GM12865 (cell line): ENCODE measurements around the gene HTATIP2.
"Not testable (repeated sequence)": the region's sequence is repeated elsewhere in the genome, so short reads cannot be mapped to it uniquely, and the experiment has no call there.

Source experiments
- DNase-seq: peaks from one replicate; pipeline ENCODE4 v3.0.0; 2010; ENCODE audit warnings: low read depth
- H3K4me3 ChIP-seq: 2 replicates; pipeline ENCODE4 v1.5.1; 2011; ENCODE audit warnings: mild to moderate bottlenecking, low read depth, low read length, control low read depth
- TF ChIP-seq, protein P1 (sequence below): IDR thresholded peaks from 2 replicates; pipeline ENCODE4 v1.5.1; 2011; ENCODE audit warnings: low read length, control low read depth, low read depth, inconsistent platforms; ENCODE audit not compliant: insufficient read depth; ENCODE audit errors: missing control alignments

HTATIP2 gene

DNA sequence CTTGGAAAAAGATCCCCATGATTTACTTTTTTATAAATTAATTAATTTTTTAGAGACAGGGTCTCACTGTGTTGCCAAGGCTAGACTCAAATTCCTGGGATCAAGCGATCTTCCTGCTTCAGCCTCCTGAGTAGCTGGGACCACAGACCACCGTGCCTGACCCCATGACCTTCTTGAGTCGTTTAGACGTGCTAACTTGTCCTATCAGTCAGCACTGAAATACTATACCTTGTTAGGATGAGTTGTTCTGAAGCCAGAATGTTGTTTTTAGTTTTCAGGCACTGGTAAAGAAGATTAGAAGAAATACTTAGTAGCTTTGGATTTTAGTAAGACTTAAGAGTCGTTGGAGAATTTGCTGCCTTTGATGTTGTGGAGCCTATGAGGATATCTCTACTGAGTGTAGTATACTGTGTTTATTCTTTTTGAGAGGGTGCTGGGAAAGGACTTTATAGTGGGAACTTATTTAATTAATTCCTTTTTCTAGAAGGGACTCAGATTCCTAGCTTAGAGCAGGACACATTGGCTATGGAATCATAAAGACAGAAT is 8.6 kb downstream of the HTATIP2 start:
- no peak for DNase-seq
- TF ChIP-seq, protein P1, sequence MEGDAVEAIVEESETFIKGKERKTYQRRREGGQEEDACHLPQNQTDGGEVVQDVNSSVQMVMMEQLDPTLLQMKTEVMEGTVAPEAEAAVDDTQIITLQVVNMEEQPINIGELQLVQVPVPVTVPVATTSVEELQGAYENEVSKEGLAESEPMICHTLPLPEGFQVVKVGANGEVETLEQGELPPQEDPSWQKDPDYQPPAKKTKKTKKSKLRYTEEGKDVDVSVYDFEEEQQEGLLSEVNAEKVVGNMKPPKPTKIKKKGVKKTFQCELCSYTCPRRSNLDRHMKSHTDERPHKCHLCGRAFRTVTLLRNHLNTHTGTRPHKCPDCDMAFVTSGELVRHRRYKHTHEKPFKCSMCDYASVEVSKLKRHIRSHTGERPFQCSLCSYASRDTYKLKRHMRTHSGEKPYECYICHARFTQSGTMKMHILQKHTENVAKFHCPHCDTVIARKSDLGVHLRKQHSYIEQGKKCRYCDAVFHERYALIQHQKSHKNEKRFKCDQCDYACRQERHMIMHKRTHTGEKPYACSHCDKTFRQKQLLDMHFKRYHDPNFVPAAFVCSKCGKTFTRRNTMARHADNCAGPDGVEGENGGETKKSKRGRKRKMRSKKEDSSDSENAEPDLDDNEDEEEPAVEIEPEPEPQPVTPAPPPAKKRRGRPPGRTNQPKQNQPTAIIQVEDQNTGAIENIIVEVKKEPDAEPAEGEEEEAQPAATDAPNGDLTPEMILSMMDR, result no peak
- H3K4me3 ChIP-seq, result no peak overlapping the region

GRCh38 chr11:20373147-20373546 is 9.6 kb downstream of the HTATIP2 start:
- no peak overlapping the region for H3K4me3 ChIP-seq
- no peak for DNase-seq
- TF ChIP-seq, protein P1, result no peak

DNA sequence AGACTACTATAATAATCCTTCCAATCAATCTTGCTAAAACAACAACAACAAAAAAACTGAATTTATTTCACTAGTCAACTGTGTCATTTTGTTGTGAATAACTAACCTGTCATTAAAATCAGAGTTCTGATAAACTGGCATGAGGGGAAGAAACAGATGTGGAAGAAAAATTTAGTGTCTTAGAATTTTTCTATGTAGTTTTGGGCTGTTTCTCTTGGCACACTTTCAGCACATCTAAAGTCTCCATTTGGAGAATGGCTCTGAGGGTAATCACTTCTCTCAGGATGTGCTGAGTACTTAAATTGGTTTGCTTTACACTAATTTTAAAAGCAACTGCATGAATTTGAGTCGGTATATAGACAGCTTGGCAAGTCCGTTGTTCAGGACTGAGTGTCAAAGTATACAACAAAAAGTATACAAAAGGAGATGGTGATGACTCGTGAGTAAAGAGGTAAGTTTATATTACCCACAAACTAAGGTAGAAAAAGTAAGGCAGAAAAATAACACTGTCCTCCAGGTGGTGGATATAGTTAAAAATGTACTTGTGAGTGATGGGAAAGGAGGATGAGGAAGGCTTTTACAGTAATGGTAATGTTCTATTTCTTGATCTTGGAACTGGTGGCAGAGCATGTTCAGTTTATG is 10.2 kb downstream of the HTATIP2 start:
- TF ChIP-seq, protein P1, result no peak
- DNase-seq, result no peak
- no peak overlapping the region for H3K4me3 ChIP-seq

- no peak overlapping the region for H3K4me3 ChIP-seq
- no peak for DNase-seq
- TF ChIP-seq, protein P1, result no peak
Measured at GRCh38 chr11:20374741-20375300, 11.3 kb downstream of the HTATIP2 start.

GRCh38 chr11:20376162-20376730 is 12.7 kb downstream of the HTATIP2 start:
- H3K4me3 ChIP-seq, result no peak overlapping the region
- no peak for DNase-seq
- TF ChIP-seq, protein P1, result no peak

DNA sequence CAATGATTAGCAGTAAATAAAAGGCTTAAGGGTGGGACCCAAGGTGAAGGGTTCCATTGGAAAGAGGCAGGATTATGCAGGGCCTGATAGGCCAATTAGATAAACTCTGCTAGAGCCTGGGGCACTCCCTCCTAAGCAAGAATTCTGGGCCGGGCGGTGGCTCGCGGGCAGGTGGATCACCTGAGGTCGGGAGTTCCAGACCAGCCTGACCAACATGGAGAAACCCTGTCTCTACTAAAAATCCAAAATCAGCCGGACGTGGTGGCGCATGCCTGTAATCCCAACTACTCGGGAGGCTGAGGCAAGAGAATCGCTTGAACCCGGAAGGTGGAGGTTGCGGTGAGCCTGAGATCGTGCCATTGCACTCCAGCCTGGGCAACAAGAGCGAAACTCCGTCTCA is 22.5 kb downstream of the HTATIP2 start:
- not testable (repeated sequence) for H3K4me3 ChIP-seq, DNase-seq

GRCh38 chr11:20387261-20388095 is 24.0 kb downstream of the HTATIP2 start, which contains the start of gene PRMT3:
TSS of gene PRMT3 (plus strand) at chr11:20387716. CDS start at chr11:20387747, 31 bp downstream.
- peak within 1 kb of the TSS; percentile 84 for H3K4me3 ChIP-seq
- TF ChIP-seq, protein P1, result no peak
- DNase-seq, result peak; percentile 99
